ENCODE data around the gene LMTK2. TPM values are rescaled to one million over a fixed set of nuclear protein-coding genes. Genes with fewer than 3 reads are reported as not detected.

Gene LMTK2
- polyA plus RNA-seq, 1 donor from 2014 or later: 11.9 TPM

- no peak overlapping the region for H2AFZ ChIP-seq (ENCODE audit: low read depth, low read length)
- H3K27ac ChIP-seq (ENCODE audit: low read length): no peak overlapping the region
- no peak overlapping the region for H3K4me3 ChIP-seq (ENCODE audit: low read length)
- H3K27me3 ChIP-seq (ENCODE audit: insufficient read depth, low read depth, low read length): no peaks in the 10 kb centered on the region
- no peak for TF ChIP-seq CTCF (IDR thresholded peaks at IDR 0.05; ENCODE audit: poor library complexity, severe bottlenecking)
- TF ChIP-seq RAD21 (conservative IDR thresholded peaks at IDR 0.05): no peak
- no peak for TF ChIP-seq TAF1 (IDR thresholded peaks at IDR 0.05; ENCODE audit: low read depth)
- TF ChIP-seq POLR2AphosphoS5 (IDR thresholded peaks at IDR 0.05): no peak
- no peak for TF ChIP-seq REST (IDR thresholded peaks at IDR 0.05; ENCODE audit: borderline replicate concordance)
- no peak for TF ChIP-seq MXI1 (conservative IDR thresholded peaks at IDR 0.05; ENCODE audit: poor library complexity, severe bottlenecking)
- TF ChIP-seq EP300 (conservative IDR thresholded peaks at IDR 0.05; ENCODE audit: poor library complexity, severe bottlenecking): no peak
- TF ChIP-seq EZH2 (IDR thresholded peaks at IDR 0.05; ENCODE audit: borderline replicate concordance, insufficient read depth, low read length, poor library complexity, severe bottlenecking): no peak
- no peak for TF ChIP-seq SMC3 (conservative IDR thresholded peaks at IDR 0.05; ENCODE audit: poor library complexity)
- H3K4me2 ChIP-seq (ENCODE audit: low read length): no peak overlapping the region
- H3K9me3 ChIP-seq (ENCODE audit: low read length): no peaks in the 10 kb centered on the region
- H3K79me2 ChIP-seq (replicated peaks; ENCODE audit: insufficient read depth, low read length): no peaks in the 10 kb centered on the region
- no peak overlapping the region for H3K9ac ChIP-seq (ENCODE audit: low read length)
- no peaks in the 10 kb centered on the region for H4K20me1 ChIP-seq (ENCODE audit: insufficient read depth)
- H3F3A ChIP-seq (ENCODE audit: insufficient read depth, low read length, poor library complexity, severe bottlenecking): no peaks in the 10 kb centered on the region
- H3K36me3 ChIP-seq (ENCODE audit: insufficient read depth, low read length): no peaks in the 10 kb centered on the region
- no peaks in the 10 kb centered on the region for H3K9me2 ChIP-seq (ENCODE audit: insufficient read depth, low read length)
These were observed 135.7 kb downstream of the LMTK2 start for GRCh38 chr7:98242342-98242741.

GRCh38 chr7:98242934-98243333 is 136.3 kb downstream of the LMTK2 start:
- Histone ChIP-seq H3K9ac (ENCODE audit: low read length) (no peak overlapping the region), H3K79me2 (replicated peaks; ENCODE audit: insufficient read depth, low read length) (no peaks in the 10 kb centered on the region), H3K27me3 (ENCODE audit: insufficient read depth, low read depth, low read length) (no peaks in the 10 kb centered on the region), H3K36me3 (ENCODE audit: insufficient read depth, low read length) (no peaks in the 10 kb centered on the region), H3K4me3 (ENCODE audit: low read length) (no peak overlapping the region), H2AFZ (ENCODE audit: low read depth, low read length) (no peak overlapping the region), H3K27ac (ENCODE audit: low read length) (no peak overlapping the region), H3K4me2 (ENCODE audit: low read length) (no peak overlapping the region), H3K9me2 (ENCODE audit: insufficient read depth, low read length) (no peaks in the 10 kb centered on the region), H3K9me3 (ENCODE audit: low read length) (no peaks in the 10 kb centered on the region), H3F3A (ENCODE audit: insufficient read depth, low read length, poor library complexity, severe bottlenecking) (no peaks in the 10 kb centered on the region), H4K20me1 (ENCODE audit: insufficient read depth) (no peaks in the 10 kb centered on the region)
- TF ChIP-seq RAD21 (conservative IDR thresholded peaks at IDR 0.05): no peak
- TF ChIP-seq TAF1 (IDR thresholded peaks at IDR 0.05; ENCODE audit: low read depth): no peak
- TF ChIP-seq CTCF (IDR thresholded peaks at IDR 0.05; ENCODE audit: poor library complexity, severe bottlenecking): no peak
- TF ChIP-seq SMC3 (conservative IDR thresholded peaks at IDR 0.05; ENCODE audit: poor library complexity): no peak
- TF ChIP-seq REST (IDR thresholded peaks at IDR 0.05; ENCODE audit: borderline replicate concordance): no peak
- no peak for TF ChIP-seq MXI1 (conservative IDR thresholded peaks at IDR 0.05; ENCODE audit: poor library complexity, severe bottlenecking)
- no peak for TF ChIP-seq POLR2AphosphoS5 (IDR thresholded peaks at IDR 0.05)
- no peak for TF ChIP-seq EZH2 (IDR thresholded peaks at IDR 0.05; ENCODE audit: borderline replicate concordance, insufficient read depth, low read length, poor library complexity, severe bottlenecking)
- no peak for TF ChIP-seq EP300 (conservative IDR thresholded peaks at IDR 0.05; ENCODE audit: poor library complexity, severe bottlenecking)

All from neural cell (in vitro differentiated cells).